Body of pancreas (tissue), 4 donors: ENCODE results near the gene VPS16. TPM values are rescaled to one million over a fixed set of nuclear protein-coding genes. Genes with fewer than 3 reads are reported as not detected.
A peak's percentile ranks its signal among the peaks of the same experiment; 100 is the strongest.

Source experiments
- ATAC-seq: fragments of 150-250 bp; one replicate; pipeline ENCODE4 v1.9.1; 2016
- DNase-seq, 4 donors: peaks; one replicate each; pipeline ENCODE4 v3.0.0-alpha.2; 2019
- H3K27ac ChIP-seq, 4 donors: fragments of 200-600 bp; sonication (generic); 1 replicate in 3 of 4; 2 replicates in 1 of 4; pipeline versions ENCODE4 v1.5.1 to v1.6.1; 2016 to 2019; ENCODE audit warnings: mild to moderate bottlenecking in 1 of 4, mixed read lengths in 1 of 4, moderate library complexity in 1 of 4
- H3K27me3 ChIP-seq, 2 donors: fragments of 200-600 bp; sonication (generic); one replicate each; pipeline ENCODE4 v1.6.0; 2016; ENCODE audit warnings: mild to moderate bottlenecking in 1 of 2
- H3K36me3 ChIP-seq, 2 donors: fragments of 200-600 bp; sonication (generic); replicated peaks in 1 of 2; 2 replicates each; pipeline ENCODE4 v1.5.1; 2016; ENCODE audit warnings: low read depth in 2 of 2; ENCODE audit not compliant: insufficient read depth in 1 of 2
- H3K4me1 ChIP-seq: fragments of 200-600 bp; sonication (generic); one replicate; pipeline ENCODE4 v1.6.0; 2016
- H3K4me3 ChIP-seq, 2 donors: fragments of 200-600 bp; sonication (generic); 1 replicate in 1 of 2; 2 replicates in 1 of 2; pipeline ENCODE4 v1.5.1; 2016 to 2019
- H3K9me3 ChIP-seq, 3 donors: fragments of 200-600 bp; sonication (generic); 1 replicate in 2 of 3; 2 replicates in 1 of 3; pipeline ENCODE4 v1.5.1; 2016
- POLR2A ChIP-seq, 3 donors: fragments of 450-650 bp; IDR thresholded peaks; one replicate each; pipeline ENCODE4 v1.6.1; 2016; ENCODE audit warnings: antibody characterized with exemption in 3 of 3, mild to moderate bottlenecking in 2 of 3
- WGBS, 2 donors: methylation state at CpG; one replicate each; pipeline ENCODE4 v1.1.5; 2017; 5-methylcytosine and 5-hydroxymethylcytosine counted together
- intact Hi-C: fragments of 100-400 bp; cut with DNase I; formaldehyde crosslinking; loops from one replicate; pipeline ENCODE4 v1.15.1; 2023
- total RNA-seq, 2 donors: library from RNA; depleted of rRNA; stranded (reverse); fragments of >200 nt; gene quantifications; one replicate each; pipeline ENCODE4 v1.1.0, GENCODE V29; 2016
- TF ChIP-seq, protein P1 (sequence below), 7 experiments: fragments of 450-650 bp in 4 of 7; fragments of 200-600 bp in 3 of 7; sonication (generic) in 3 of 7; IDR thresholded peaks; one replicate each; pipeline ENCODE4 v1.5.1; 2016 to 2019; ENCODE audit warnings: antibody characterized with exemption in 7 of 7

VPS16 gene
- total RNA-seq, 2 donors from 2014 or later, result 21.3 to 25.4 TPM

DNA sequence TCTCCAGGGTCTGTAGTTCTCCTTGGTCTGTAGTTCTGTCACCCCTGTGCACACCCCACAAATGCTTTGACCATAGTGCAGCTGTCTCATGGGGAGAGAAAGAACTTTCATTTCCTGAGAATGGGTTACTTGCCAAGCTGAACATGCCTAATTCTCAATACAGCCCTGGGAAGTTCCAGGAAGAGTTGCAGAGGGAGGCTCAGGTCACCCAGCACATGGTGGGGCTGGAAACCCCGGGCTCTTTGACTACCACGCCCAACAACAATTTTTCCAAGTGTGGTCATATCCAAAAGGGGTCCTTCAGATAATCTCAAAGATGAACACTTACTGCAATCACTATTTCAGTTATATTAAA is 30.5 kb downstream of the VPS16 start:
- 22 to 27% methylated on average over 2 of the region's 2 CpGs for WGBS, 2 donors
- Histone ChIP-seq H3K4me1 (peaks cover 34% of the 10 kb centered on the region), H3K4me3 (no peak overlapping the region), H3K9me3 (no peaks in the 10 kb centered on the region), H3K27me3 (no peaks in the 10 kb centered on the region), H3K36me3 (peaks cover 0 to 4% of the 10 kb centered on the region in 2 donors), H3K27ac (no peak overlapping the region)
- ATAC-seq (no peak), DNase-seq (no peak)
- intact Hi-C loops, result no loop called here
- TF ChIP-seq, protein P1, sequence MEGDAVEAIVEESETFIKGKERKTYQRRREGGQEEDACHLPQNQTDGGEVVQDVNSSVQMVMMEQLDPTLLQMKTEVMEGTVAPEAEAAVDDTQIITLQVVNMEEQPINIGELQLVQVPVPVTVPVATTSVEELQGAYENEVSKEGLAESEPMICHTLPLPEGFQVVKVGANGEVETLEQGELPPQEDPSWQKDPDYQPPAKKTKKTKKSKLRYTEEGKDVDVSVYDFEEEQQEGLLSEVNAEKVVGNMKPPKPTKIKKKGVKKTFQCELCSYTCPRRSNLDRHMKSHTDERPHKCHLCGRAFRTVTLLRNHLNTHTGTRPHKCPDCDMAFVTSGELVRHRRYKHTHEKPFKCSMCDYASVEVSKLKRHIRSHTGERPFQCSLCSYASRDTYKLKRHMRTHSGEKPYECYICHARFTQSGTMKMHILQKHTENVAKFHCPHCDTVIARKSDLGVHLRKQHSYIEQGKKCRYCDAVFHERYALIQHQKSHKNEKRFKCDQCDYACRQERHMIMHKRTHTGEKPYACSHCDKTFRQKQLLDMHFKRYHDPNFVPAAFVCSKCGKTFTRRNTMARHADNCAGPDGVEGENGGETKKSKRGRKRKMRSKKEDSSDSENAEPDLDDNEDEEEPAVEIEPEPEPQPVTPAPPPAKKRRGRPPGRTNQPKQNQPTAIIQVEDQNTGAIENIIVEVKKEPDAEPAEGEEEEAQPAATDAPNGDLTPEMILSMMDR (IDR thresholded peaks at IDR 0.05), result no peak
- no peak for TF ChIP-seq POLR2A (IDR thresholded peaks at IDR 0.05)

DNA sequence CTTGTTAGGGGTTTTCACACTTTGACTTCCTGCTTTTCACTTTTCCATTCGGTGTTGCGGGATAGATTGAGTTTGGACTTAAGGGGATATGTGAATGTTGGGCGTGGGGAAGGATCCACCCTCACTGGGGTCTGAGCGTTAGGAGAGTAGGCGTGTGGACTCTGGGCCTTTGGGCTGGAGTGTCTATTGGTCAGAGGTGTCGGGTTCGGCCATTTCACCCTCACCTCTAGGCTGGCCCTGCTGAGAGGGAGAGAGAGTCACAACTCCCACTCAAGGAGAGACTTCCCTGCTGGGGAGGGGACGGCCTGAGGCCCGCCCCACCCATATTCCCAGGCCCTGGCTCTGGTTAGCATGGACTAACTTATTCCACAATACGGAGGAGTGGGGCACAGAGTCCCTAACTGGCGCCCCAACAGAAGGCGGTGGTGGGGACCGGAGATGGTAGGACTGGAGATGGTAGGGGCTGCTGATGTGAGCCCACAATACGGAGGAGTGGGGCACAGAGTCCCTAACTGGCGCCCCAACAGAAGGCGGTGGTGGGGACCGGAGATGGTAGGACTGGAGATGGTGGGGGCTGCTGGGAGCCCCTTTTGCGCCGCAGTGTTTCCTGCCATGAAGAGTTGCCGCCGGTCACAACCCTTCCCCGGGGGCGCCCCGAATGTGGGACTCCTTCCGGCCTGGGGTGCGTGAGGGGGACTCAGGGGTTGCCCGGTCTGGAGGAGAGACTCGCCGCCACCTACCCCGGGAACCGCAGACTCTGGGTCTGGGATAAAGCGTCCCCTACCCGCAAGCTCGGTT is 31.3 kb downstream of the VPS16 start:
- intact Hi-C loops, result no loop called here
- Histone ChIP-seq H3K27ac (no peak overlapping the region), H3K9me3 (no peaks in the 10 kb centered on the region), H3K27me3 (no peaks in the 10 kb centered on the region), H3K36me3 (no peaks in the 10 kb centered on the region), H3K4me3 (peak overlapping the region in 1 of 2 donors; percentile 93), H3K4me1 (peaks cover 37% of the 10 kb centered on the region)
- 20 to 43% methylated on average over 15 to 34 of the region's 34 CpGs for WGBS, 2 donors
- TF ChIP-seq, protein P1 (IDR thresholded peaks at IDR 0.05), result no peak
- no peak for TF ChIP-seq POLR2A (IDR thresholded peaks at IDR 0.05)
- ATAC-seq, result peak; percentile 15
- DNase-seq, result peak in 1 of 4 donors; percentile 26

DNA sequence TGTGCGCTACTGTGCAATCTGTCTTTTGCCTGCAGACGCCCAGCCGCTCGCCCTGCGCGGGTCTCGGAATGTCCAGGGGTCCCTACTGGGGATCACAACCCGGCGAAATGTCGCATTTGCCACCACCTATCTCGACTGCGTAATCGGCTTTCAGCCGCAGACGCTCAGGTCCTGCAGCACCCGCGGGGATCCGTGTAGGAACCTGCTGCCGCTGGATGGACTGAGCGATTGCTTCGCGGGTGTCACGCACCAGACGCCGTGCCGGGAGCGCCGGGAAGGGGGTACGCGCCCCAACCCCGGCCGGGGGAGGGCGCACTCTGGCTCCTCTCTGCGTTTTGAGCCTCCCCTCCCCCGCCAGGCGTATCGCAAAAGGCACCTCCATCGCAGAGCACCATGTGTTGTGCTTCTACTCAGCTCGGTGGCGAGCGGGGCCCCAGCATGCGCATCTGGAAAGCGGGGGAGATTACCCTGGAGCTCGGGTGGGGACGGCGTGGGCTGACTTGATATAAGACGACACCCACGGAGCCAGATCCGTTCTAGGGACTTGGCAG is 32.0 kb downstream of the VPS16 start:
- DNase-seq (peak; percentile 52 to 72 (median 63)), ATAC-seq (peak; percentile 39)
- Histone ChIP-seq H3K4me1 (peaks cover 37% of the 10 kb centered on the region), H3K36me3 (no peaks in the 10 kb centered on the region), H3K27ac (no peak overlapping the region), H3K4me3 (peak overlapping the region in 1 of 2 donors; percentile 93), H3K27me3 (no peaks in the 10 kb centered on the region), H3K9me3 (no peaks in the 10 kb centered on the region)
- 1% methylated on average over 49 of the region's 49 CpGs; no CpG with 5 or more reads in 1 of the 2 donors for WGBS, 2 donors
- TF ChIP-seq, protein P1 (IDR thresholded peaks at IDR 0.05), result peak in 3 of 7 experiments; percentile 17 to 31 (median 22)
- TF ChIP-seq POLR2A (IDR thresholded peaks at IDR 0.05), result no peak
- intact Hi-C loops, result no loop called here

DNA sequence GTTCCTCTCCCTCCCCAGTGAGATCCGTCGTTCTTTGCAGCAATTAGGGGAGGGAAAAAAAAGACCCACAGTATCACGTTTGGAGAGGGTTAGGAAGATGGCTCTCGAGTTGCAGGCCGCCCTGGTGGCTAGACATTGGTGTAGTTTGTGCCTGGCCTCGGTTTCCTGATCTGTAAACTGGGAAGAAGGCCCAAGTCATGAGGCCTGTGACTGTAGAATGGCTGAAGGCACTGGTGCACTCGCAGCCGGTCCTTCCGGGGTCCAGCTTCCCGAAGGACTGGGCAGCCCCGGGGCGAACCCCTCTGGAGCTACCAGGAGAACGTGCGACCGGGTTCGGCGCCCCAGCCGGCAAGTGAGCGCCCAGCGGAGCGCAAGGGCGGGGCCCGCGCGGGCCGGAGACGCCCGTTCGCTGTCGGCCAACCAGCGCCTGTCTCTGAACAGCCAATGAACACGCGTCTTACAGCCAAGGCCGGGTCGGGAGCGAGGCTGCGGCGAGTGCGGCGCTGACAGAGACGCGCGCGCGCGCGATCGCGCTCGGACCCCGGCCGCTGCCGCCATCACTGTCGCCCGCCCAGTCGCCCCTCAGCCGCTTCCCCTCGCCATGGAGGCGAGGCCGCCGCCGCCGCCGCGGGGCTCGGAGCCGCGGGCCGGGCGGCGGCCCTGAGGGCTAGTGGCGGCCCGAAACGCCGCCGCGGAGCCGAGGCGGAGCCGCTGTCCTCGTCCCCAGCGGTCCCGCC is 32.6 kb downstream of the VPS16 start, which contains the start of gene PTPRA:
PTPRA (plus strand) TSS at position 472 of the 737 bp plus-strand sequence. CDS start 90,797 bp downstream, outside the sequence.
- intact Hi-C loops, result no loop called here
- Histone ChIP-seq H3K4me1 (peaks cover 37% of the 10 kb centered on the region), H3K9me3 (no peaks in the 10 kb centered on the region), H3K27me3 (no peaks in the 10 kb centered on the region), H3K36me3 (no peaks in the 10 kb centered on the region), H3K27ac (peak within 1 kb of the TSS in 3 of 4 donors; percentile 42 to 84 (median 65)), H3K4me3 (peak within 1 kb of the TSS; percentile 61 to 93)
- ATAC-seq (peak; percentile 97), DNase-seq (peak; percentile 89 to 93 (median 92))
- TF ChIP-seq POLR2A (IDR thresholded peaks at IDR 0.05), result peak; percentile 64 to 82 (median 82)
- TF ChIP-seq, protein P1 (IDR thresholded peaks at IDR 0.05), result no peak
- WGBS, 2 donors, result 0% methylated on average over 18 to 28 of the region's 83 CpGs
